GM12874 (cell line): ENCODE measurements around the gene NECTIN1.

ENCODE experiments used
- TF ChIP-seq, protein P1 (sequence below): IDR thresholded peaks from 2 replicates; pipeline ENCODE4 v1.5.1; 2011; ENCODE audit warnings: low read depth, mild to moderate bottlenecking, control low read depth, low read length, moderate library complexity; ENCODE audit not compliant: insufficient read depth

Gene NECTIN1

DNA sequence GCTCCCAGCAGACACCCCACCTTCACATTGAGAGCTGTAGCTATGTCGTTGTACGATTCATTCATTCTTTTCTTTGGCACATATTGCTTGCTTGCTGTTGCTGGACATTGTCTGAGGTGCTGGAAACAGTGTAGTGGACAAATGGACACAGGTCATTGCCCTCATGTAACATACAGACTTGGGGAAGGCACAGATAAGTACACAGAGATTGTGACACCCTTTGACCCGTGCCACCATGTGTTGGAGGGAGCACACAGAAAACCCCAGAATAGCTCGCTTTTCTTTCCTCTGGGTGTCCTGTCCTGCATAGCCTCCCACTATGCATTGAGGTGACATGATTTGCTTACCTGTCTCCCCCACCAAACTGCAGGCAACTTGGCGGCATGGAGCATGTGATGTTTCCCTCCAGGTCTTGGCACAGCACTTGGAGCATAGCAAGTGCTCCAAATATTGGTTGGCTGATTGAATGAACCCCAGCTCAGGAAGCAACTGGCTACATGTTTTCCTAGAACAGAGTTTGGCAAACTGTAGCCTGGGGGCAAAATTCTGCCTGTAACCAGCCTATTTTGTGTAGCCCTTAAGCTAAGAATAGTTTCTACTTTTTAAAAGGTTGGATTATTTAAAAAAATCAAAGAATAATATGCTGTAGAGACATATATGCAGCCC is 30.9 kb upstream of the NECTIN1 start:
- TF ChIP-seq, protein P1, sequence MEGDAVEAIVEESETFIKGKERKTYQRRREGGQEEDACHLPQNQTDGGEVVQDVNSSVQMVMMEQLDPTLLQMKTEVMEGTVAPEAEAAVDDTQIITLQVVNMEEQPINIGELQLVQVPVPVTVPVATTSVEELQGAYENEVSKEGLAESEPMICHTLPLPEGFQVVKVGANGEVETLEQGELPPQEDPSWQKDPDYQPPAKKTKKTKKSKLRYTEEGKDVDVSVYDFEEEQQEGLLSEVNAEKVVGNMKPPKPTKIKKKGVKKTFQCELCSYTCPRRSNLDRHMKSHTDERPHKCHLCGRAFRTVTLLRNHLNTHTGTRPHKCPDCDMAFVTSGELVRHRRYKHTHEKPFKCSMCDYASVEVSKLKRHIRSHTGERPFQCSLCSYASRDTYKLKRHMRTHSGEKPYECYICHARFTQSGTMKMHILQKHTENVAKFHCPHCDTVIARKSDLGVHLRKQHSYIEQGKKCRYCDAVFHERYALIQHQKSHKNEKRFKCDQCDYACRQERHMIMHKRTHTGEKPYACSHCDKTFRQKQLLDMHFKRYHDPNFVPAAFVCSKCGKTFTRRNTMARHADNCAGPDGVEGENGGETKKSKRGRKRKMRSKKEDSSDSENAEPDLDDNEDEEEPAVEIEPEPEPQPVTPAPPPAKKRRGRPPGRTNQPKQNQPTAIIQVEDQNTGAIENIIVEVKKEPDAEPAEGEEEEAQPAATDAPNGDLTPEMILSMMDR, result no peak

DNA sequence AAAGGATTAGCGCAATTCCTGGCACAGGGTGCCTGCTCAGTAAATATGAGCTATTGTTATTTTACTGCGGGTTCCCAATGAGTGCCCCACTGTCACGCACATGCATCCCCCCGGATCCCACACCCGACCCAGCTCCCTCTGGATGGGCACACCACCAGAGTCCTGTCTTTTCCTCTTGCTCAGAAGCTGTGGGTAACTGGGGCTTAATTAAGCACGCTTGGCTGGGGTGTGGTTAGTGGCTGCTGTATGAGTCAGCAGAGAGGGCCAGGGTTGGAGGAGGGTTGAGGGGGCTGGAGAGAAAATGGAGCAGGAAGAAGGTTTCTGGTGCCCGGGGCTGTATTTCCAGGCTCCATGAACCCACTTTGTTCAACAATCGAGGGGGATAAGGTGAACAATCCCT is 30.3 kb upstream of the NECTIN1 start:
- TF ChIP-seq, protein P1, result no peak

DNA sequence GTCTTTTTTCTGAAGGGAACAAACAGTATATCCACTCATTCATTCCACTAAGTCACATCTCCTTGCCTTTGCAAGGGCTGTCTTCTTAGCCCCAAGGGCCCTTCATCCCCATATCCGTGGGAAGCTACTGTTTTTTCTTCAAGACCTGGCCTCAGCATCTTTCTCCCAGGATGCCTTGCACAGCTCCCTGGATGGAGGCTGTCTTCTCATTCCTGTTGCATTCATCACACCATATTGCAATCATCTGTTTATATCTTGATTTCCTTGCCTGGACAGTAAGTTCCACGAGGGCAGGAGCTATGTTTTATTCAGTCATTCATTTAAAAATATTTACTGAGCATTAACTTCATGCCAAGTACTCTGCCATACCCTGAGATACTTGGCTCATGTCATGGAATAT is 29.3 kb upstream of the NECTIN1 start:
- TF ChIP-seq, protein P1, result no peak

DNA sequence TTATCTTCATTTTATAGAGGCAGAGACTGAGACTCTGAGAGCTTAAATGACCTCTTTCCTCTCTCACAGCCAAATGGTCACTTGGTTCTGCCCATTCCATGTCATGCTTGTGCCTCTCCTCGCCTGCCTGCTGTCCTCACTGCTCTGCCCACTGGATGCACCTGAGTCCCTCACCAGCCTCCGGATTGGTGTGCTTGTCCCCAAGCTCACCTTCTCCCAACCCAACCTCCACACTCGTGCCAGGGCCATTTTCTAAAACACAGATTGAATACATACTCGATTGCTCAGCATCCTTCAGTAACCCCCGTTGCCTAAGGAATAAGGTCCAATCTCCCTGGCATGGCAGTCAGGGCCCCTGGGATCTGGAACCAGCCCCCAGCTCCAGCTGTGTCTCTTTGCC is 28.4 kb upstream of the NECTIN1 start:
- TF ChIP-seq, protein P1, result no peak

DNA sequence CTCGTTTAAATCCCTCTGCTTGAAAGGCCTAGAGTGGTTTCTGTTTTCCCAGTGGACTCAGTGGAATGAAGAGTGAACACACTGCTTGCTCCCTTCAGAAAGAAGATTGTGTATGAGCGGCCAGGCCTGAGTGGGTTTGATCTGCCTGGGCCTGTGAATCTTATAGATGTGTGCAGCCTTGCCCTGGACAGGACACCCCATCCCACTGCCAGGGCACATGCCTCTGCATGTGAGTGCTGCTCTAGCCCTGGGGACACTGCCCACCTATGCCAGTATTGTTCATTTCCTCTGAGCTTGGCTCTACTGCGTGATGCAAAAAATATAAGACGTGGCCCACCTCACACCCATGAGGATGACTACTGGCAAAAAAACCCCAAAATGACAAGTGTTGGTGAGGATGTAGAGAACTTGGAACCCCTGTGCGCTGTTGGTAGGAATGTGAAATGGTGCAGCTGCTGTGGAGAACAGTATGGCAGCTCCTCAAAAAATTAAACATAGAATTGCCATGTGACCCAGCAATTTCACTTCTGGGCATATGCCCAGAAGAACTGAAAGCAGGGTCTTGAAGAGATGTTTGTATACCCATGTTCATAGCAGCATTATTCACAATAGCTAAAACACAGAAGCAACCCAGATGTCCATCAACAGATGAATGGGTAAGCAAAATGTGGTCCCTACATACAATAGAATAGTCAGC is 27.3 kb upstream of the NECTIN1 start:
- TF ChIP-seq, protein P1, result no peak

DNA sequence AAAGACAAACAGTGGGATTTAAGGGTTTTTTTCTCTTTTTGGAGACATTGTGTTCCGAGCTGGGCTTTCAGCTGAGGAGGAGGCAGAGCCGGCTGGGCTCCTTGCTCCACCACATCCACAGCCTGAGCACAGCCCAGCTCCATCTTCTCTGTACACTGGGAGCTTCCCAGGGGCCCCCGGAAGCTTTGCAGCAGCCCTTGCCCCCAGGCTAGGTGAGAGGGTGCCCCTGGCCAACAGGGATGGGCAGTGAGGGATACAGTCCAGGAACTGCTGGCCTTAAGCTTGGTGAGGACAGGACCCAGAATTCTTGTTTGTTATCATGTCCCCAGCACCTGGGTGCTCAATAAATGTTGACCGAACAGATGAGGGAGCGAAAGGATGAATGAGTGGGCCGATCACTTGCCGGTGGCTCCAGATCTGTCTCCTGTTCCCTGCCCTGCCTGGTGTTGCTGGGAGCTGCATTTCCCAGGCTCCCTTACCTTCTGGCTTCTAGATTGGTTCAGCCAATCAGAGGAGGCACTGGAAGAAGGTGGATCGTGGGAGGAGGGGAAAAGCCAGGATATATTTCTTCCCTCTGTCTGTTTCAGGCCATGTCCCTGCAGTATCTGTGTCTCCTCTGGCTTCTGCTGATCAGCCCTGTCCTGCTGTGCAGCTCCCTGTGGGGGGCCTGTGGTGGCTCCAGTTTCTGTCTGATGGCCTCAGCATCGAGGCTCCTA is 26.5 kb upstream of the NECTIN1 start:
- TF ChIP-seq, protein P1, result no peak

DNA sequence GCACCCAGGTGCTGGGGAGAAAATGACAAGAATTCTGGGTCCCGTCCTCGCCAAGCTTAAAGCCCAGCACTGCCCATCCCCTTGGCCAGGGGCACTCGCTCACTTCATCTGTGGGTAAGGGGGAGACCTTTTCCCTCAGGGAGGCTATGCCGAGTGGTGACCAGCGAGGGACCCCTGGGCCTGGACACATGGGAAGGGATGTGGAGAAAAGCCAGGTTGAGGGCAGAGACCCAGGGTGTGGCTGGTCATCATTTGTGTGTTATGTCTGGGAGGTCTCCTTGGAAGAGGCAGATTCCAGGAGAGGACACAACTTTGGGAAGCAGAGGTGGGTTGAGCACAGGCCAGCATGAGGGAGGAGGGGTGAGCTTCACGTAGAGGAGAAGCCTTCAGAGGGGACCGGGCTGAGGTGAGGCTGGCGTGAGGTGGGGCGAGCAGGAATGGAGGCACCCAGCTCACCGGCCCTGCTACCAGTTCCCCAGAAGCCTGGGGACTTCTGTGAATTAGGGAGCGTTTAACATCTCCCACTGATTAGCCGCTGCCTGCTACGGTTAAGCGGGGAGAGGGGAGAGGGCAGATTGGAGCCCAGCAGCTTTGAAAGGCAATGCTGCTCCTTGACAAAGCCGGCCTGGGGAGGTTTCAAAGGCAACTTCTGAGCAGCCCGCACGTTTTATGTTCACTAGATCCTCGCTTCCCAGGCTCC is 25.8 kb upstream of the NECTIN1 start:
- TF ChIP-seq, protein P1, result no peak
